ENCODE results near the gene SUZ12.

SUZ12 gene

DNA sequence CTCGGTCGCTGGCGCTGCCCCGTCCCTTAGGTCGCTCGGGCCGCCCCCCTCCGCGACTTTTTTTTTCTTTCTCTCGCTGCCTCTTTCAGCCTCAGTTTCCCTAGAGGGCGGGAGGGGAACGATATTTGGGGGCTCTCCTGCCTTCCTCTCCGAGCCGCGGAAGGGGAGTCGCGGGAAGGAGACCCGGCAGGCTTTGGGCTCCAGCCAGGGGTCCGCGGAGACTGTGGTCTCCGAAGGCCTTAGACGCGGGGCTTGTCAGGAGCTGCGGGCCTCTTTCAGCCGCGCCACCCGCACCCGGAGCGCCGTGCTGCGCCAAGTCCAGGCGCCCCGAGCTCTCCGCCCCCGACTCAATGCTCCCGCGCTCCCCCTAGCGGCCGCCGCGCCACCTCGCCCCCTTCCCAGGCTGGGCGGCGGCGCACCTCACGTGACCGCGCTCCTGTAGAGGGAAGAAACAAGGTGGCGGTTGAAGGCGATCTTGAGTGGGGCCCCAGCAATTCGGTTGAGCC lies 70.2 kb downstream of the SUZ12 start, which contains the start of gene LRRC37B (continued):
- TF ChIP-seq ZNF146 (tag by site-specific recombination; IDR thresholded peaks at IDR 0.05) (no peak), ZNF830 (tag by site-specific recombination; IDR thresholded peaks at IDR 0.05; ENCODE audit: low read depth) (no peak), TRIM28 (IDR thresholded peaks at IDR 0.05; ENCODE audit: borderline replicate concordance, low read length) (no peak), ZNF791 (tag by site-specific recombination; IDR thresholded peaks at IDR 0.05) (no peak), ZNF140 (tag by site-specific recombination; IDR thresholded peaks at IDR 0.05) (no peak), ZNF549 (tag by site-specific recombination; IDR thresholded peaks at IDR 0.05) (no peak), YY2 (tag by site-specific recombination; IDR thresholded peaks at IDR 0.05) (no peak), ZNF624 (tag by site-specific recombination; IDR thresholded peaks at IDR 0.05) (no peak), ZNF544 (tag by site-specific recombination; IDR thresholded peaks at IDR 0.05) (no peak), ZNF169 (tag by site-specific recombination; IDR thresholded peaks at IDR 0.05) (no peak), ZNF223 (tag by site-specific recombination; IDR thresholded peaks at IDR 0.05) (no peak), KLF7 (tag by site-specific recombination; IDR thresholded peaks at IDR 0.05; ENCODE audit: borderline replicate concordance) (0 out of 2 replicates have a peak, but pooled peaks have one; percentile 26), ZNF600 (tag by site-specific recombination; IDR thresholded peaks at IDR 0.05) (no peak), ZNF133 (tag by site-specific recombination; IDR thresholded peaks at IDR 0.05) (no peak), ZNF776 (tag by site-specific recombination; IDR thresholded peaks at IDR 0.05; ENCODE audit: borderline replicate concordance) (no peak), ZNF248 (tag by site-specific recombination; IDR thresholded peaks at IDR 0.05) (no peak), ZNF132 (tag by site-specific recombination; IDR thresholded peaks at IDR 0.05; ENCODE audit: borderline replicate concordance) (no peak), ZNF292 (tag by site-specific recombination; IDR thresholded peaks at IDR 0.05; ENCODE audit: borderline replicate concordance, low read depth) (no peak), SP7 (tag by site-specific recombination; IDR thresholded peaks at IDR 0.05) (peak; percentile 64; the same call in 1 of the 2 replicates)
- TF ChIP-seq, protein P1, sequence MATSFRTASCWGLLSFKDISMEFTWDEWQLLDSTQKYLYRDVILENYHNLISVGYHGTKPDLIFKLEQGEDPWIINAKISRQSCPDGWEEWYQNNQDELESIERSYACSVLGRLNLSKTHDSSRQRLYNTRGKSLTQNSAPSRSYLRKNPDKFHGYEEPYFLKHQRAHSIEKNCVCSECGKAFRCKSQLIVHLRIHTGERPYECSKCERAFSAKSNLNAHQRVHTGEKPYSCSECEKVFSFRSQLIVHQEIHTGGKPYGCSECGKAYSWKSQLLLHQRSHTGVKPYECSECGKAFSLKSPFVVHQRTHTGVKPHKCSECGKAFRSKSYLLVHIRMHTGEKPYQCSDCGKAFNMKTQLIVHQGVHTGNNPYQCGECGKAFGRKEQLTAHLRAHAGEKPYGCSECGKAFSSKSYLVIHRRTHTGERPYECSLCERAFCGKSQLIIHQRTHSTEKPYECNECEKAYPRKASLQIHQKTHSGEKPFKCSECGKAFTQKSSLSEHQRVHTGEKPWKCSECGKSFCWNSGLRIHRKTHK (tag by site-specific recombination; IDR thresholded peaks at IDR 0.05) = no peak
- TF ChIP-seq, protein P2, sequence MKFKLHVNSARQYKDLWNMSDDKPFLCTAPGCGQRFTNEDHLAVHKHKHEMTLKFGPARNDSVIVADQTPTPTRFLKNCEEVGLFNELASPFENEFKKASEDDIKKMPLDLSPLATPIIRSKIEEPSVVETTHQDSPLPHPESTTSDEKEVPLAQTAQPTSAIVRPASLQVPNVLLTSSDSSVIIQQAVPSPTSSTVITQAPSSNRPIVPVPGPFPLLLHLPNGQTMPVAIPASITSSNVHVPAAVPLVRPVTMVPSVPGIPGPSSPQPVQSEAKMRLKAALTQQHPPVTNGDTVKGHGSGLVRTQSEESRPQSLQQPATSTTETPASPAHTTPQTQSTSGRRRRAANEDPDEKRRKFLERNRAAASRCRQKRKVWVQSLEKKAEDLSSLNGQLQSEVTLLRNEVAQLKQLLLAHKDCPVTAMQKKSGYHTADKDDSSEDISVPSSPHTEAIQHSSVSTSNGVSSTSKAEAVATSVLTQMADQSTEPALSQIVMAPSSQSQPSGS (tag by site-specific recombination; IDR thresholded peaks at IDR 0.05; ENCODE audit: low read depth) = no peak
- TF ChIP-seq, protein P3, sequence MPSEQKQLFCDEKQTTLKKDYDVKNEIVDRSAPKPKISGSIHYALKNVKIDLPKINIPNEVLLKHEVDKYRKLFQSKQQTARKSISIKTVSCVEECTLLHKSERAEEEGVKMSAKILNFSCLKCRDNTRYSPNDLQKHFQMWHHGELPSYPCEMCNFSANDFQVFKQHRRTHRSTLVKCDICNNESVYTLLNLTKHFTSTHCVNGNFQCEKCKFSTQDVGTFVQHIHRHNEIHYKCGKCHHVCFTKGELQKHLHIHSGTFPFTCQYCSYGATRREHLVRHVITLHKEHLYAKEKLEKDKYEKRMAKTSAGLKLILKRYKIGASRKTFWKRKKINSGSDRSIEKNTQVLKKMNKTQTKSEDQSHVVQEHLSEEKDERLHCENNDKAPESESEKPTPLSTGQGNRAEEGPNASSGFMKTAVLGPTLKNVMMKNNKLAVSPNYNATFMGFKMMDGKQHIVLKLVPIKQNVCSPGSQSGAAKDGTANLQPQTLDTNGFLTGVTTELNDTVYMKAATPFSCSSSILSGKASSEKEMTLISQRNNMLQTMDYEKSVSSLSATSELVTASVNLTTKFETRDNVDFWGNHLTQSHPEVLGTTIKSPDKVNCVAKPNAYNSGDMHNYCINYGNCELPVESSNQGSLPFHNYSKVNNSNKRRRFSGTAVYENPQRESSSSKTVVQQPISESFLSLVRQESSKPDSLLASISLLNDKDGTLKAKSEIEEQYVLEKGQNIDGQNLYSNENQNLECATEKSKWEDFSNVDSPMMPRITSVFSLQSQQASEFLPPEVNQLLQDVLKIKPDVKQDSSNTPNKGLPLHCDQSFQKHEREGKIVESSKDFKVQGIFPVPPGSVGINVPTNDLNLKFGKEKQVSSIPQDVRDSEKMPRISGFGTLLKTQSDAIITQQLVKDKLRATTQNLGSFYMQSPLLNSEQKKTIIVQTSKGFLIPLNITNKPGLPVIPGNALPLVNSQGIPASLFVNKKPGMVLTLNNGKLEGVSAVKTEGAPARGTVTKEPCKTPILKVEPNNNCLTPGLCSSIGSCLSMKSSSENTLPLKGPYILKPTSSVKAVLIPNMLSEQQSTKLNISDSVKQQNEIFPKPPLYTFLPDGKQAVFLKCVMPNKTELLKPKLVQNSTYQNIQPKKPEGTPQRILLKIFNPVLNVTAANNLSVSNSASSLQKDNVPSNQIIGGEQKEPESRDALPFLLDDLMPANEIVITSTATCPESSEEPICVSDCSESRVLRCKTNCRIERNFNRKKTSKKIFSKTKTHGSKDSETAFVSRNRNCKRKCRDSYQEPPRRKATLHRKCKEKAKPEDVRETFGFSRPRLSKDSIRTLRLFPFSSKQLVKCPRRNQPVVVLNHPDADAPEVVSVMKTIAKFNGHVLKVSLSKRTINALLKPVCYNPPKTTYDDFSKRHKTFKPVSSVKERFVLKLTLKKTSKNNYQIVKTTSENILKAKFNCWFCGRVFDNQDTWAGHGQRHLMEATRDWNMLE (tag by site-specific recombination; conservative IDR thresholded peaks at IDR 0.05; ENCODE audit: low read depth) = no peak
- TF ChIP-seq, protein P4, sequence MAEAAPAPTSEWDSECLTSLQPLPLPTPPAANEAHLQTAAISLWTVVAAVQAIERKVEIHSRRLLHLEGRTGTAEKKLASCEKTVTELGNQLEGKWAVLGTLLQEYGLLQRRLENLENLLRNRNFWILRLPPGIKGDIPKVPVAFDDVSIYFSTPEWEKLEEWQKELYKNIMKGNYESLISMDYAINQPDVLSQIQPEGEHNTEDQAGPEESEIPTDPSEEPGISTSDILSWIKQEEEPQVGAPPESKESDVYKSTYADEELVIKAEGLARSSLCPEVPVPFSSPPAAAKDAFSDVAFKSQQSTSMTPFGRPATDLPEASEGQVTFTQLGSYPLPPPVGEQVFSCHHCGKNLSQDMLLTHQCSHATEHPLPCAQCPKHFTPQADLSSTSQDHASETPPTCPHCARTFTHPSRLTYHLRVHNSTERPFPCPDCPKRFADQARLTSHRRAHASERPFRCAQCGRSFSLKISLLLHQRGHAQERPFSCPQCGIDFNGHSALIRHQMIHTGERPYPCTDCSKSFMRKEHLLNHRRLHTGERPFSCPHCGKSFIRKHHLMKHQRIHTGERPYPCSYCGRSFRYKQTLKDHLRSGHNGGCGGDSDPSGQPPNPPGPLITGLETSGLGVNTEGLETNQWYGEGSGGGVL (tag by site-specific recombination; IDR thresholded peaks at IDR 0.05) = peak; percentile 77
- TF ChIP-seq, protein P5, sequence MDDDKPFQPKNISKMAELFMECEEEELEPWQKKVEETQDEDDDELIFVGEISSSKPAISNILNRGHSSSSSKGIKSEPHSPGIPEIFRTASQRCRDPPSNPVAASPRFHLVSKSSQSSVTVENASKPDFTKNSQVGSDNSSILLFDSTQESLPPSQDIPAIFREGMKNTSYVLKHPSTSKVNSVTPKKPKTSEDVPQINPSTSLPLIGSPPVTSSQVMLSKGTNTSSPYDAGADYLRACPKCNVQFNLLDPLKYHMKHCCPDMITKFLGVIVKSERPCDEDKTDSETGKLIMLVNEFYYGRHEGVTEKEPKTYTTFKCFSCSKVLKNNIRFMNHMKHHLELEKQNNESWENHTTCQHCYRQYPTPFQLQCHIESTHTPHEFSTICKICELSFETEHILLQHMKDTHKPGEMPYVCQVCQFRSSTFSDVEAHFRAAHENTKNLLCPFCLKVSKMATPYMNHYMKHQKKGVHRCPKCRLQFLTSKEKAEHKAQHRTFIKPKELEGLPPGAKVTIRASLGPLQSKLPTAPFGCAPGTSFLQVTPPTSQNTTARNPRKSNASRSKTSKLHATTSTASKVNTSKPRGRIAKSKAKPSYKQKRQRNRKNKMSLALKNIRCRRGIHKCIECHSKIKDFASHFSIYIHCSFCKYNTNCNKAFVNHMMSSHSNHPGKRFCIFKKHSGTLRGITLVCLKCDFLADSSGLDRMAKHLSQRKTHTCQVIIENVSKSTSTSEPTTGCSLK (tag by site-specific recombination; IDR thresholded peaks at IDR 0.05) = no peak
- TF ChIP-seq, protein P6, sequence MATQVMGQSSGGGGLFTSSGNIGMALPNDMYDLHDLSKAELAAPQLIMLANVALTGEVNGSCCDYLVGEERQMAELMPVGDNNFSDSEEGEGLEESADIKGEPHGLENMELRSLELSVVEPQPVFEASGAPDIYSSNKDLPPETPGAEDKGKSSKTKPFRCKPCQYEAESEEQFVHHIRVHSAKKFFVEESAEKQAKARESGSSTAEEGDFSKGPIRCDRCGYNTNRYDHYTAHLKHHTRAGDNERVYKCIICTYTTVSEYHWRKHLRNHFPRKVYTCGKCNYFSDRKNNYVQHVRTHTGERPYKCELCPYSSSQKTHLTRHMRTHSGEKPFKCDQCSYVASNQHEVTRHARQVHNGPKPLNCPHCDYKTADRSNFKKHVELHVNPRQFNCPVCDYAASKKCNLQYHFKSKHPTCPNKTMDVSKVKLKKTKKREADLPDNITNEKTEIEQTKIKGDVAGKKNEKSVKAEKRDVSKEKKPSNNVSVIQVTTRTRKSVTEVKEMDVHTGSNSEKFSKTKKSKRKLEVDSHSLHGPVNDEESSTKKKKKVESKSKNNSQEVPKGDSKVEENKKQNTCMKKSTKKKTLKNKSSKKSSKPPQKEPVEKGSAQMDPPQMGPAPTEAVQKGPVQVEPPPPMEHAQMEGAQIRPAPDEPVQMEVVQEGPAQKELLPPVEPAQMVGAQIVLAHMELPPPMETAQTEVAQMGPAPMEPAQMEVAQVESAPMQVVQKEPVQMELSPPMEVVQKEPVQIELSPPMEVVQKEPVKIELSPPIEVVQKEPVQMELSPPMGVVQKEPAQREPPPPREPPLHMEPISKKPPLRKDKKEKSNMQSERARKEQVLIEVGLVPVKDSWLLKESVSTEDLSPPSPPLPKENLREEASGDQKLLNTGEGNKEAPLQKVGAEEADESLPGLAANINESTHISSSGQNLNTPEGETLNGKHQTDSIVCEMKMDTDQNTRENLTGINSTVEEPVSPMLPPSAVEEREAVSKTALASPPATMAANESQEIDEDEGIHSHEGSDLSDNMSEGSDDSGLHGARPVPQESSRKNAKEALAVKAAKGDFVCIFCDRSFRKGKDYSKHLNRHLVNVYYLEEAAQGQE (tag by site-specific recombination; IDR thresholded peaks at IDR 0.05) = 0 out of 2 replicates have a peak, but pooled peaks have one; percentile 29
